Sigmoid colon (tissue), 3 donors: ENCODE data around the gene CNMD.

Source experiments
- CTCF ChIP-seq, 4 experiments: fragments of 450-650 bp in 3 of 4; fragments of 200-600 bp in 1 of 4; IDR thresholded peaks; one replicate each; pipeline ENCODE4 v1.5.1; 2016 to 2019; ENCODE audit warnings: antibody characterized with exemption in 4 of 4, mild to moderate bottlenecking in 3 of 4, moderate library complexity in 2 of 4
- POLR2A ChIP-seq, 2 donors: fragments of 450-650 bp; IDR thresholded peaks; one replicate each; pipeline ENCODE4 v1.6.1; 2016; ENCODE audit warnings: antibody characterized with exemption in 2 of 2, mild to moderate bottlenecking in 2 of 2, moderate library complexity in 2 of 2

- TF ChIP-seq CTCF (IDR thresholded peaks at IDR 0.05) (no peak), POLR2A (IDR thresholded peaks at IDR 0.05) (no peak)
Measured at GRCh38 chr13:52726258-52726657, 13.4 kb downstream of the CNMD start.
